Measurements from ENCODE around the gene RUVBL1.

Gene RUVBL1

GRCh38 chr3:128100638-128101037 lies 23.0 kb downstream of the RUVBL1 start:
- no peak for DNase-seq (ENCODE audit: low read depth, low spot score)
- in situ Hi-C loops (cut with HindIII; ENCODE audit: low sequenced_read_pairs), result no loop called here
- no peak overlapping the region for H3K4me3 ChIP-seq (ENCODE audit: low read depth, low read length)
- TF ChIP-seq CTCF (IDR thresholded peaks at IDR 0.05; ENCODE audit: low read depth, low read length), result no peak

- in situ Hi-C loops (cut with HindIII; ENCODE audit: low sequenced_read_pairs), result no loop called here
- TF ChIP-seq CTCF (IDR thresholded peaks at IDR 0.05; ENCODE audit: low read depth, low read length), result no peak
- no peak overlapping the region for H3K4me3 ChIP-seq (ENCODE audit: low read depth, low read length)
- no peak for DNase-seq (ENCODE audit: low read depth, low spot score)
Observed at GRCh38 chr3:128100161-128100560, 23.5 kb downstream of the RUVBL1 start.

DNA sequence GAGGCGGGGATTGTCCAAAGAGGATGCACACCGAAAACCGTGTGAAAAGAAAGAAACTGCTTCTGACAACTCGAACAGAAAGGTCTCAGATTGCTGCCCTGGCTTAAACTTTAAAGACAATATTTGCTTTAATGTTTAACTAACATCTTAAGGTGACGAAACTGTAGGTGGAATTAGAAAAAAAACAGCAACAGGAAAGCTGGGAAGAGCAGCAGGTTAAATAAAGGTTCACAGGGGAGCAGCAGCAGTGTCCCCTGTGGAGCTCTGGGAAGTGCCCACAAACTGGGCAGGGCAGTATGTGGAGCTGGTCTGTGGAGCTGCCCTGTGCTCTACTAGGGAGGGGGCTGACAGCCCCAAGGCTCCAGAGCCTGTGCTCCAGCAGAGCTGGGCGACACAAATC lies 25.4 kb downstream of the RUVBL1 start:
- TF ChIP-seq CTCF (IDR thresholded peaks at IDR 0.05; ENCODE audit: low read depth, low read length), result no peak
- no peak overlapping the region for H3K4me3 ChIP-seq (ENCODE audit: low read depth, low read length)
- no peak for DNase-seq (ENCODE audit: low read depth, low spot score)
- in situ Hi-C loops (cut with HindIII; ENCODE audit: low sequenced_read_pairs), result no loop called here

DNA sequence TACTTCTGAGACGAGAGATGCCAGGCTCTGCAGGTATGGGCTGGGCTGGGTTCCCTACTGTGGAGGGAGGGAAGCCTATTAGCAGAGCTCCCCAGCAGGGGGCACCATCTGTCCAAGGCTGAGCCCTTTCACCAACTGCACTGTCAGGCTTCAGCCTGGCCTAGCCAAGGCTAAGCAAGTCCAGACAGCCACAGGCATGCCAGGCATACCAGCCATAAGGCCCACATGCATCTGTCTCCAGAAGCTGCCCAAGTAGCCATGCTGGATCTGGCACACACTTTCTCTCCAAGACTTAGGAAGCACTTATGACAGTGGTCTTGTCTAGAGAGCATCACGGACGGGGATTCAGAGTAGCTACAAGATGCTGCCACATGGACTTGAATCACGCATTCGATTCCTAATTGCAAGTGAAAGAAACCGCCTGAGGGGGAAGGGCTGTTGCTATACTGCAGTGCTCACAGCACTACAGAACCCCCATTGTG lies 28.3 kb downstream of the RUVBL1 start:
- DNase-seq (ENCODE audit: low read depth, low spot score), result peak; percentile 83
- no peak overlapping the region for H3K4me3 ChIP-seq (ENCODE audit: low read depth, low read length)
- in situ Hi-C loops (cut with HindIII; ENCODE audit: low sequenced_read_pairs), result no loop called here
- peak; percentile 86 for TF ChIP-seq CTCF (IDR thresholded peaks at IDR 0.05; ENCODE audit: low read depth, low read length)

GRCh38 chr3:128094295-128095151 lies 29.1 kb downstream of the RUVBL1 start:
- in situ Hi-C loops (cut with HindIII; ENCODE audit: low sequenced_read_pairs), result no loop called here
- H3K4me3 ChIP-seq (ENCODE audit: low read depth, low read length), result no peak overlapping the region
- no peak for DNase-seq (ENCODE audit: low read depth, low spot score)
- TF ChIP-seq CTCF (IDR thresholded peaks at IDR 0.05; ENCODE audit: low read depth, low read length), result no peak

DNA sequence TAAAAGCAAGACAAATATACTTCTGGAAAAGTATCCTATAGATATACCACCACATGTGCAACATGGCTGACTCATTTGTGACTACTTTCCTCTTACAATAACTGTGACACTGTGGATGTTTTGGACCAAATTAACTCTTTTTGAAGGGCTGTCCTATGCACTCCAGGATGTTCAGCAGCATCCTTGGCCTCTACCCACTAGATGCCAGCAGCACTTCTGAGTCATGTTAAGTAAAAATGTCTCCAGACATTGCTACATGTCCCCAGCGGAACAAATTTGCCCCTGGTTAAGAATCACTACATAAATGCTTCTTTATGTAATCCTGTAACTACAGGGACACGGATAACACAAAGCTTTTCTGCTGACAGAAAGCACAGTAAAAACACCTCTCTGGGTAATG lies 32.0 kb downstream of the RUVBL1 start:
- DNase-seq (ENCODE audit: low read depth, low spot score), result no peak
- H3K4me3 ChIP-seq (ENCODE audit: low read depth, low read length), result no peak overlapping the region
- TF ChIP-seq CTCF (IDR thresholded peaks at IDR 0.05; ENCODE audit: low read depth, low read length), result no peak
- in situ Hi-C loops (cut with HindIII; ENCODE audit: low sequenced_read_pairs), result no loop called here
